Jurkat, Clone E6-1 (cell line): ENCODE measurements around the gene NCAM1.
"Not testable (repeated sequence)": the region's sequence is repeated elsewhere in the genome, so short reads cannot be mapped to it uniquely, and the experiment has no call there.

Experiments
- DNase-seq: peaks from one replicate; pipeline ENCODE4 v3.0.0-alpha.2; 2011; ENCODE audit warnings: low read depth, low spot score
- H3K4me3 ChIP-seq: 2 replicates; pipeline ENCODE4 v1.5.1; 2011; ENCODE audit warnings: mild to moderate bottlenecking, low read length, control low read depth, moderate library complexity

The NCAM1 gene

DNA sequence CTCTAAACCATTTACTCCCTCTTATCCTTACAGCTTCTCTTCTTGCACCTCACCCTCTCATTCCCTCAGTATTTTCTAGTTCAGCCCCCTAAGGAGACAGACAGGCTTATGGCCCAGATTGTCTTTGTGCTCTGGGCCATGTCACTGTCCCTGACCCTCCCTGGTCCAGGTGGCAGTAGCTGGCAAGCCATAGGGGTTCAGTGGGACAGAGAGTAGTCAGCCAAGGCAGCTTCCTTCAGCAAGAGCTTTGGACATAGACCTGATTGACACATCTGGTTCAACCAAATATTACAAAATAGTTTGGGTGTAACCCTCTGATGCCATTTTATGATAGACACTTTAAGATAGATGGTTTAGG is 53.9 kb downstream of the NCAM1 start:
- H3K4me3 ChIP-seq, result no peak overlapping the region
- DNase-seq, result no peak

DNA sequence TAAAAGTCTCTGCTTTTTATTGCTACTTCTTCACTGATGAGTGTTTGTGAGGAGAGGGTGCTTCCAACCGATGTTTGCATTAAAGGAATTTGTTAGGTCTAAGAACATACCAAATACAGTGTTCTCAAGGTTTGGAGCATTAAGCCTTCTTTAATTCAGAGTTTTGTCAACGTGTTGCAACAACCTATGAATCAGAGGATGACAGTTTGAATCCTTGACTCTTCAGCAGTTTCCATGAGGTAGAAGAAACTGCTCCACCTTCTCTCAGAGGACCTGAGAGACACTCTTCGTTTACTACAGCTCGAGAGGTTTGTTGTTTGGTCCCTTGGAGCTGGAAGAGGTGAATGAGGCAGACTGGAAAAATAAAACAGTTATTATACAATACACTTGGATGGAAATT is 55.7 kb downstream of the NCAM1 start:
- DNase-seq, result no peak
- no peak overlapping the region for H3K4me3 ChIP-seq

DNA sequence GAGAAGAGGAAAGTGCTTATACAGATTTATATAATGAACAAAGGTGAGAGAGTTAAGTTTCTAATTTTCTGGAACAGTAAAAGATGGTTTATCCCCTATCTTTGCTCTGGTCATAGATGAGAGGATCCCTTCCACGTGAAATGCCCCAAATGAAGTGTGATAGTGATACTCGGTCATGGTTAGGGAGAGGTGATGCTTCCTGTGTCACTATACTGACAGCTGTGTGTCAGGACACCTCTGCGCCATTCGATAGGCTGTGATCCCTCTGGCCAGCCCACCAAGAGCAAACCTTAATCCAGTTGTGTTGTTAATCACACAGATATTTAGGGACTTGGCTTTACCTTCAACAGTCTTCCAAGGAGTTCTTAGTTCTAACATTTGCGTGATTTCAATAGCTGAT is 57.7 kb downstream of the NCAM1 start:
- DNase-seq, result no peak
- H3K4me3 ChIP-seq, result no peak overlapping the region

- no peak overlapping the region for H3K4me3 ChIP-seq
- DNase-seq, result no peak
Measured at GRCh38 chr11:113019711-113020110, 58.5 kb downstream of the NCAM1 start.

GRCh38 chr11:113021111-113021510 is 59.9 kb downstream of the NCAM1 start:
- DNase-seq, result no peak
- no peak overlapping the region for H3K4me3 ChIP-seq

GRCh38 chr11:113022262-113022661 is 61.0 kb downstream of the NCAM1 start:
- no peak overlapping the region for H3K4me3 ChIP-seq
- DNase-seq, result no peak

GRCh38 chr11:113023228-113023627 is 62.0 kb downstream of the NCAM1 start:
- DNase-seq, result no peak

GRCh38 chr11:113023986-113024385 is 62.8 kb downstream of the NCAM1 start:
- no peak overlapping the region for H3K4me3 ChIP-seq
- no peak for DNase-seq

More at GRCh38 chr11:113023228-113023627, 62.0 kb downstream of the NCAM1 start:
- no peak overlapping the region for H3K4me3 ChIP-seq

DNA sequence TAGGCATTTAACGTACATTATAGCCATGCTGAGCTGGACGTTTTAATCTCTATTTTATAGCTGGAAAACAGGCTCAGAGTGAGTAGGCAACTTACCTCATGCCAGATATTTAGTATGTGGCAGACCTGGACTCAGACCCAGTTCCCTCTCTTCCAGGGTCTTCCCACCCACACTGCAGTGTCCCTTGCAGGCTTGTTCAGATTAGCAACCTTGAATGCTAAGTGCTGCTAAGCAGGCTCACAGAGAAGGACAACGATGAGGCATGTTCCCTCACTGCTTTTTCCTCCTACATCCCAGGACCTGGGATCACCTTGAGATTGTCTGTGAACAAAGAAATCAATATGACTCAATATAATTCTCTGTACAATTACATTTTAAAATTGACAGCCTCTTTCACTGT is 65.6 kb downstream of the NCAM1 start:
- H3K4me3 ChIP-seq, result no peak overlapping the region
- no peak for DNase-seq

- no peak overlapping the region for H3K4me3 ChIP-seq
- no peak for DNase-seq
Measured at GRCh38 chr11:113034576-113034975, 73.4 kb downstream of the NCAM1 start.

DNA sequence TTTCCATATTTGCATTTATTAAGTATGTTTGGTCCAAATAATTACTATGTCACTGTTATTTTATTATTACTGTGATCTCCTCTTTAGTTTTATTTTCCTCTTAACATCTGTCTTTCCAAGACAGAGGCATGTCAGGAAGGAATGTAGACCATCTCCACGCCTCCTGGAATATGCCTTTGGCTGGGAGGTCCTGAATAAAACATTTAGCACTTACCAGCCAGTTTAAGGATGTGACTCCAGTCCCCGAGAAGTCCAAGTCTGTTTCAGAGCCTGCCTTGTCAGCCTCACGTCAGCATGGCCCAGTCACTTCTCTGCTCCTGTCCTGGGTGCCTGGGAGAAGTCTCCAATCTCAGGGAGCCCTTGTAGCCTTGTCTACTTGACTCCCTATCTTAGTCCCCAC is 74.5 kb downstream of the NCAM1 start:
- no peak for DNase-seq
- no peak overlapping the region for H3K4me3 ChIP-seq

- no peak for DNase-seq
- H3K4me3 ChIP-seq, result no peak overlapping the region
Measured at GRCh38 chr11:113043698-113044097, 82.5 kb downstream of the NCAM1 start.

GRCh38 chr11:113045146-113045545 is 83.9 kb downstream of the NCAM1 start:
- no peak for DNase-seq

GRCh38 chr11:113046866-113047265 is 85.6 kb downstream of the NCAM1 start:
- no peak overlapping the region for H3K4me3 ChIP-seq
- DNase-seq, result no peak

More at GRCh38 chr11:113045146-113045545, 83.9 kb downstream of the NCAM1 start:
- H3K4me3 ChIP-seq, result no peak overlapping the region

DNA sequence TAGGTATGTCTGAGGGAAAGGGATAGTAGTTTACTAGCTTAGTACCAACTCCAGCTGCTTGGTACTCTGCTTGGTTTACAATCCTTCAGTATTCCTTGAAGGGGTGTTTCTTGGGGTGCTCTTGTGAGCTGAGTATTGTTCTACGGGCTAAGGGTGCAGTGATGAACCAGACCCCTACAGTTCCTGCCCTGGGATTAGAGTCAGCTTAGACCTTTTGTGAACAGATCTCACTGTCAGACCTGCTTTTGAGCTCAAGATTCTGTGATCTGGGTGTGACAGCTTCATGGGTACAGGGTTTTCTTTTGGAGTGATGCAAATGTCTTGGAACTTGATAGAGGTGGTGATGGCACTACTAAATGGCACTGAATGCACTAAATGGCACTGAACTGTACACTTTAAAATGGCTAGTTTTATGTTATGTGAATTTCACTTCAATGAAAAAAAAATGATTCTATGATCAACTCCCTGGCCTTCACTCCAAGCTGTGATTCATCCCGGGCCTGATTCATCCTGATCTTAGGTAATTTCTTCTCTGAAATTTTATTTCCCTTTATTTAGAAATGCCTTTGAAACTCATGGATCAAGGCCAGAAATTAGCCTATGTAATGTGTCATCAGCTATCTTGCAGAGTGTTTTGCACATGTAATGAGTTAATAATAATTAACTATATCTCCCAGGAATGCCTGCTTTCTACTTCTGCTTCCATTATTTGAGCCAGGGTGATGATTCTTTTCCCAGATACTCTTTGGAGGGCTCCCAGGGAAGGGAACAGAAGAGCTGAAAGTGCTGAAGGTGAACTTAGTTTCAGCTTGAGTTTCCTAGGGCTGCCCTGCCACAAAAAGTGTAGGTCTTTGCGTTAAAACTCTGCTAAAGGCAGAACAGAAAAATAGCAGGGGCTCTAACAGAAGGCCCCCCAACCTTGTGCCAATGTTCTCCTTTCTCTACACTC is 87.9 kb downstream of the NCAM1 start:
- no peak for DNase-seq
- no peak overlapping the region for H3K4me3 ChIP-seq

- DNase-seq, H3K4me3 ChIP-seq: not testable (repeated sequence)
Measured at GRCh38 chr11:113053042-113053441, 91.8 kb downstream of the NCAM1 start.

DNA sequence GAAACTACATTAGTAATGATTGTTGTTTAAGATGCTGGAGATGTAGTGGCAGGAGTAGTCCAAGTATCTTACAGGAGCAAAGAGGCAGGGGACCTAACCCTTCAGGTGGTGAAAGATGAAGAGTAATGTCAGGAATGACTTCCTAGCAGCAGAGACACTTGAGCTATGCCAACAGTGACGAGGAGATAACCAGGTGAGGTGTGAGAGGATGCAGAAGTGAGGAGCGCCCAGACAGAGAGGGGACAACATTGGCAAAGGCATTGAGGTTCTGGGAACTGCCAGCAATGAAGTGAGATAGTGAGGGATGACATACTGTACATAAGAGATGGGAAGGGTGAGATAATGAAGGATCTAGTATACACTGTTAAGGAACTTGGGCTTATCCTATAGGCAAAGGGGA is 95.8 kb downstream of the NCAM1 start:
- DNase-seq, result no peak
- H3K4me3 ChIP-seq, result no peak overlapping the region

DNA sequence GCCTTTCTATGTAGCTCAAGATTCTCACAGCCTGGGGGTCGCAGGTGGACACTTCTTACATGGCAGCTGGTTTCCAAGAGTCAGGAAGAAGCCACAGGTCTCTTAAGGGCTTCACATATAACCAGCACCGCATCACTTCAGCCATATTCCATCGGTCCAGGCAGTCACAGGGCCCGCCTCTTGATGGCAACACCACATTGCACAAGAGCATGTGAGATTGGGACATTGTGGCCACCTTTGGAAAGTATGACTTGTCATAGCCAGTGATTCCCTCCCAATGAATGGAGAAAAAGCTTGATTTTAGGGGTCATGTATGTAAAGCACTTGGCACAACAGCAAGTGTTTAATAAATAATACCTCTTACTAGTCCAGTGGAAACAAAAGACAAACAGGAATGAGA is 98.3 kb downstream of the NCAM1 start:
- DNase-seq, result no peak
- no peak overlapping the region for H3K4me3 ChIP-seq

DNA sequence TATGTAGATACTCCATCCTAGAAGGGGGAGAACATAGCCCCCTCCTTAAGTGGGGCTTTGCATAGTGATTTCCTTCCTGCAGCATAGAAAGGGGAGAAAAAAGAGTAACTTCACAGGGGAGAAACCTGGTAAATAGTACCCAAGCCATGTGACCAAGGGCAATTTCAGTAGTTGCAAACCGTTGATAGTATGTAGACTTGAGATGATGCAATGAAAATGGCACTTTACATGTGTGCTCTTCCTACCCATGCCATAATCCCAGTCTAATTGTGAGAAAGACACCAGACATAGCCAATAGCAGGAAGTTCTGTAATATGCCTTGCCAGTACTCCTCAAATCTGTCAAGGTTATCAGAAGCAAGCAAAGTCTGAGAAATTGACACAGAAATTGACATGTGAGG is 104.1 kb downstream of the NCAM1 start:
- DNase-seq, result no peak
- no peak overlapping the region for H3K4me3 ChIP-seq

- no peak for DNase-seq
- H3K4me3 ChIP-seq, result no peak overlapping the region
Measured at GRCh38 chr11:113072237-113072858, 111.1 kb downstream of the NCAM1 start.
